WTC11 (cell line): Measurements from ENCODE around the gene SLC39A2.

Source experiments
- ATF1 ChIP-seq: sonication (generic); formaldehyde crosslinking; IDR thresholded peaks from 2 replicates; pipeline ENCODE4 v1.8.1; 2023; ENCODE audit warnings: mild to moderate bottlenecking, moderate library complexity, missing genetic modification reagents
- ELF4 ChIP-seq: sonication (generic); formaldehyde crosslinking; IDR thresholded peaks from 2 replicates; pipeline ENCODE4 v1.8.1; 2022; ENCODE audit warnings: low read depth, mild to moderate bottlenecking, moderate library complexity, missing genetic modification reagents
- NR3C1 ChIP-seq: sonication (generic); formaldehyde crosslinking; conservative IDR thresholded peaks from 2 replicates; pipeline ENCODE4 v1.8.1; 2023; ENCODE audit warnings: low read depth, mild to moderate bottlenecking, missing genetic modification reagents
- RORB ChIP-seq: fragments of 250-450 bp; sonication (Bioruptor Pico); IDR thresholded peaks from 2 replicates; pipeline ENCODE4 v1.9.0; 2021; ENCODE audit warnings: mild to moderate bottlenecking
- ZNF317 ChIP-seq: sonication (generic); formaldehyde crosslinking; IDR thresholded peaks from 2 replicates; pipeline ENCODE4 v1.8.1; 2023; ENCODE audit warnings: low read depth, mild to moderate bottlenecking, moderate library complexity, missing genetic modification reagents, borderline replicate concordance
- TF ChIP-seq, protein P1 (sequence below): sonication (generic); formaldehyde crosslinking; IDR thresholded peaks from 2 replicates; pipeline ENCODE4 v1.8.1; 2022; ENCODE audit warnings: low read depth, missing genetic modification reagents, borderline replicate concordance
- TF ChIP-seq, protein P2 (sequence below): sonication (generic); formaldehyde crosslinking; conservative IDR thresholded peaks from 2 replicates; pipeline ENCODE4 v1.8.1; 2022; ENCODE audit warnings: mild to moderate bottlenecking, missing genetic modification reagents
- TF ChIP-seq, protein P3 (sequence below): fragments of 200-600 bp; IDR thresholded peaks from 2 replicates; pipeline ENCODE4 v1.8.0; 2022; ENCODE audit warnings: antibody characterized with exemption
- TF ChIP-seq, protein P4 (sequence below): sonication (generic); formaldehyde crosslinking; IDR thresholded peaks from 2 replicates; pipeline ENCODE4 v1.8.0; 2022; ENCODE audit warnings: missing genetic modification reagents
- TF ChIP-seq, protein P5 (sequence below): sonication (generic); formaldehyde crosslinking; IDR thresholded peaks from 2 replicates; pipeline ENCODE4 v1.8.1; 2022; ENCODE audit warnings: mild to moderate bottlenecking, moderate library complexity, missing genetic modification reagents
- TF ChIP-seq, protein P6 (sequence below): sonication (generic); formaldehyde crosslinking; IDR thresholded peaks from 2 replicates; pipeline ENCODE4 v1.8.0; 2022; ENCODE audit warnings: mild to moderate bottlenecking, missing genetic modification reagents
- TF ChIP-seq, protein P7 (sequence below): sonication (generic); formaldehyde crosslinking; IDR thresholded peaks from 2 replicates; pipeline ENCODE4 v1.8.0; 2022; ENCODE audit warnings: mild to moderate bottlenecking, missing genetic modification reagents

DNA sequence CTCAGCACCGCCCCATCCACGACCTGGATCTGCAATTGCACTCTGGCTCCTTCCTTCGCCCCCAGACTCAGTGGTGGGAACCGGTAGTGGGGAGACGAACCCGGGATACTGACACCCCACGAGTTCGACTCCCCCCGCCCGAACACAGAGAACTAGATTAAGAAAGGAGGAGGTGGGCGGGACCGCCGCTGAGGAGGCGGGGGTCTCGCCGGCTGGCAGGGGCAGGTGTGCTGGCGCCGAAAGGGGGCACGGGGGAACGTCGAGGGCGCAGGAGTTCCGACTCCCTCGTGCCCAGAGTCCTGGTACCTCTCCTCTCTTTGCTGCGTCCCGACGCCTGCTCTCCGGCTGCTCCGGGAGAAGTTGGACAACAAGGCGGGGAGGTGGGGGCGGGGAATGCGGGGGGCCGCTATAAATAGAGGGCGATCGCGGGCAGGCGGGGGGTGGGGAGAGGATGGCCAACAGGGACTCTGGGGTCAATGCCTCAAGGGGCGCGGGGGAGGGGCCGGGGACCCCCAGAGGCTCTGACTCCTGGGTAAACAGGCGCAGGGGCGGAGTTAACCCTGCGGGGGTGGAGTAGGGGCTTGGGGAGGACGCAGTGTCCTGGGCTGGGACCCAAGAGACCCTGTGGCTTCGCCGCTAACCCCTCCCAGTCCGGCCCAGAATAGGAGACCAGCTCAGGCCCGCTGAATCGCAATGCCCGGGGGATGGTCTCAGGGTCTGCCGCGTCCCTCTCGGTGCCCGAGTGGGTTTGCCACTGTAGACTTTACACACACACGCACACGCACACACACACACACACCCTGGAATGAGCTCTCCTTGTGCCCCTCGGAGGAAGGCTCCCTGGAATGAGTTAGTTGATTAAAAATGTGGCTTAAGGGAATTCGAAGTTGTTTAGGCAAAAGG, 26.5 kb downstream of the SLC39A2 start:
- TF ChIP-seq, protein P1, sequence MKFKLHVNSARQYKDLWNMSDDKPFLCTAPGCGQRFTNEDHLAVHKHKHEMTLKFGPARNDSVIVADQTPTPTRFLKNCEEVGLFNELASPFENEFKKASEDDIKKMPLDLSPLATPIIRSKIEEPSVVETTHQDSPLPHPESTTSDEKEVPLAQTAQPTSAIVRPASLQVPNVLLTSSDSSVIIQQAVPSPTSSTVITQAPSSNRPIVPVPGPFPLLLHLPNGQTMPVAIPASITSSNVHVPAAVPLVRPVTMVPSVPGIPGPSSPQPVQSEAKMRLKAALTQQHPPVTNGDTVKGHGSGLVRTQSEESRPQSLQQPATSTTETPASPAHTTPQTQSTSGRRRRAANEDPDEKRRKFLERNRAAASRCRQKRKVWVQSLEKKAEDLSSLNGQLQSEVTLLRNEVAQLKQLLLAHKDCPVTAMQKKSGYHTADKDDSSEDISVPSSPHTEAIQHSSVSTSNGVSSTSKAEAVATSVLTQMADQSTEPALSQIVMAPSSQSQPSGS (CRISPR knock-in tag) = no peak
- TF ChIP-seq NR3C1 (CRISPR knock-in tag) (no peak), ATF1 (no peak), RORB (CRISPR knock-in tag) (no peak), ZNF317 (CRISPR knock-in tag) (no peak), ELF4 (CRISPR knock-in tag) (no peak)
- TF ChIP-seq, protein P2, sequence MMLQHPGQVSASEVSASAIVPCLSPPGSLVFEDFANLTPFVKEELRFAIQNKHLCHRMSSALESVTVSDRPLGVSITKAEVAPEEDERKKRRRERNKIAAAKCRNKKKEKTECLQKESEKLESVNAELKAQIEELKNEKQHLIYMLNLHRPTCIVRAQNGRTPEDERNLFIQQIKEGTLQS = no peak
- TF ChIP-seq, protein P3, sequence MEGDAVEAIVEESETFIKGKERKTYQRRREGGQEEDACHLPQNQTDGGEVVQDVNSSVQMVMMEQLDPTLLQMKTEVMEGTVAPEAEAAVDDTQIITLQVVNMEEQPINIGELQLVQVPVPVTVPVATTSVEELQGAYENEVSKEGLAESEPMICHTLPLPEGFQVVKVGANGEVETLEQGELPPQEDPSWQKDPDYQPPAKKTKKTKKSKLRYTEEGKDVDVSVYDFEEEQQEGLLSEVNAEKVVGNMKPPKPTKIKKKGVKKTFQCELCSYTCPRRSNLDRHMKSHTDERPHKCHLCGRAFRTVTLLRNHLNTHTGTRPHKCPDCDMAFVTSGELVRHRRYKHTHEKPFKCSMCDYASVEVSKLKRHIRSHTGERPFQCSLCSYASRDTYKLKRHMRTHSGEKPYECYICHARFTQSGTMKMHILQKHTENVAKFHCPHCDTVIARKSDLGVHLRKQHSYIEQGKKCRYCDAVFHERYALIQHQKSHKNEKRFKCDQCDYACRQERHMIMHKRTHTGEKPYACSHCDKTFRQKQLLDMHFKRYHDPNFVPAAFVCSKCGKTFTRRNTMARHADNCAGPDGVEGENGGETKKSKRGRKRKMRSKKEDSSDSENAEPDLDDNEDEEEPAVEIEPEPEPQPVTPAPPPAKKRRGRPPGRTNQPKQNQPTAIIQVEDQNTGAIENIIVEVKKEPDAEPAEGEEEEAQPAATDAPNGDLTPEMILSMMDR = no peak
- TF ChIP-seq, protein P4, sequence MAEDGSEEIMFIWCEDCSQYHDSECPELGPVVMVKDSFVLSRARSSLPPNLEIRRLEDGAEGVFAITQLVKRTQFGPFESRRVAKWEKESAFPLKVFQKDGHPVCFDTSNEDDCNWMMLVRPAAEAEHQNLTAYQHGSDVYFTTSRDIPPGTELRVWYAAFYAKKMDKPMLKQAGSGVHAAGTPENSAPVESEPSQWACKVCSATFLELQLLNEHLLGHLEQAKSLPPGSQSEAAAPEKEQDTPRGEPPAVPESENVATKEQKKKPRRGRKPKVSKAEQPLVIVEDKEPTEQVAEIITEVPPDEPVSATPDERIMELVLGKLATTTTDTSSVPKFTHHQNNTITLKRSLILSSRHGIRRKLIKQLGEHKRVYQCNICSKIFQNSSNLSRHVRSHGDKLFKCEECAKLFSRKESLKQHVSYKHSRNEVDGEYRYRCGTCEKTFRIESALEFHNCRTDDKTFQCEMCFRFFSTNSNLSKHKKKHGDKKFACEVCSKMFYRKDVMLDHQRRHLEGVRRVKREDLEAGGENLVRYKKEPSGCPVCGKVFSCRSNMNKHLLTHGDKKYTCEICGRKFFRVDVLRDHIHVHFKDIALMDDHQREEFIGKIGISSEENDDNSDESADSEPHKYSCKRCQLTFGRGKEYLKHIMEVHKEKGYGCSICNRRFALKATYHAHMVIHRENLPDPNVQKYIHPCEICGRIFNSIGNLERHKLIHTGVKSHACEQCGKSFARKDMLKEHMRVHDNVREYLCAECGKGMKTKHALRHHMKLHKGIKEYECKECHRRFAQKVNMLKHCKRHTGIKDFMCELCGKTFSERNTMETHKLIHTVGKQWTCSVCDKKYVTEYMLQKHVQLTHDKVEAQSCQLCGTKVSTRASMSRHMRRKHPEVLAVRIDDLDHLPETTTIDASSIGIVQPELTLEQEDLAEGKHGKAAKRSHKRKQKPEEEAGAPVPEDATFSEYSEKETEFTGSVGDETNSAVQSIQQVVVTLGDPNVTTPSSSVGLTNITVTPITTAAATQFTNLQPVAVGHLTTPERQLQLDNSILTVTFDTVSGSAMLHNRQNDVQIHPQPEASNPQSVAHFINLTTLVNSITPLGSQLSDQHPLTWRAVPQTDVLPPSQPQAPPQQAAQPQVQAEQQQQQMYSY (CRISPR knock-in tag) = no peak
- TF ChIP-seq, protein P5, sequence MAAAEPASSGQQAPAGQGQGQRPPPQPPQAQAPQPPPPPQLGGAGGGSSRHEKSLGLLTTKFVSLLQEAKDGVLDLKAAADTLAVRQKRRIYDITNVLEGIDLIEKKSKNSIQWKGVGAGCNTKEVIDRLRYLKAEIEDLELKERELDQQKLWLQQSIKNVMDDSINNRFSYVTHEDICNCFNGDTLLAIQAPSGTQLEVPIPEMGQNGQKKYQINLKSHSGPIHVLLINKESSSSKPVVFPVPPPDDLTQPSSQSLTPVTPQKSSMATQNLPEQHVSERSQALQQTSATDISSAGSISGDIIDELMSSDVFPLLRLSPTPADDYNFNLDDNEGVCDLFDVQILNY (CRISPR knock-in tag) = no peak
- TF ChIP-seq, protein P6, sequence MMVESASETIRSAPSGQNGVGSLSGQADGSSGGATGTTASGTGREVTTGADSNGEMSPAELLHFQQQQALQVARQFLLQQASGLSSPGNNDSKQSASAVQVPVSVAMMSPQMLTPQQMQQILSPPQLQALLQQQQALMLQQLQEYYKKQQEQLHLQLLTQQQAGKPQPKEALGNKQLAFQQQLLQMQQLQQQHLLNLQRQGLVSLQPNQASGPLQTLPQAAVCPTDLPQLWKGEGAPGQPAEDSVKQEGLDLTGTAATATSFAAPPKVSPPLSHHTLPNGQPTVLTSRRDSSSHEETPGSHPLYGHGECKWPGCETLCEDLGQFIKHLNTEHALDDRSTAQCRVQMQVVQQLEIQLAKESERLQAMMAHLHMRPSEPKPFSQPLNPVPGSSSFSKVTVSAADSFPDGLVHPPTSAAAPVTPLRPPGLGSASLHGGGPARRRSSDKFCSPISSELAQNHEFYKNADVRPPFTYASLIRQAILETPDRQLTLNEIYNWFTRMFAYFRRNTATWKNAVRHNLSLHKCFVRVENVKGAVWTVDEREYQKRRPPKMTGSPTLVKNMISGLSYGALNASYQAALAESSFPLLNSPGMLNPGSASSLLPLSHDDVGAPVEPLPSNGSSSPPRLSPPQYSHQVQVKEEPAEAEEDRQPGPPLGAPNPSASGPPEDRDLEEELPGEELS (CRISPR knock-in tag) = peak; percentile 53
- TF ChIP-seq, protein P7, sequence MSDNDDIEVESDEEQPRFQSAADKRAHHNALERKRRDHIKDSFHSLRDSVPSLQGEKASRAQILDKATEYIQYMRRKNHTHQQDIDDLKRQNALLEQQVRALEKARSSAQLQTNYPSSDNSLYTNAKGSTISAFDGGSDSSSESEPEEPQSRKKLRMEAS (CRISPR knock-in tag) = no peak; the same call in 1 of the 2 replicates
